Common myeloid progenitor, CD34-positive (primary cell): ENCODE data around the gene ELF5.

ENCODE experiments used
- CTCF ChIA-PET: fragments of 350-600 bp; sonication (Branson Sonifier 250); formaldehyde crosslinking; loops from one replicate; lab custom pipeline; 2021; ENCODE audit warnings: antibody characterized with exemption; lab: Charles Lee
- POLR2A ChIA-PET: fragments of 350-600 bp; sonication (Branson Sonifier 250); formaldehyde crosslinking; loops from one replicate; lab custom pipeline; 2021; ENCODE audit warnings: antibody characterized with exemption; lab: Charles Lee
- DNase-seq, 3 donors: peaks; one replicate each; pipeline versions ENCODE4 v3.0.0 to v3.0.0-alpha.2; 2013
- H3K27ac ChIP-seq, 2 experiments: 1 replicate in 1 of 2; 2 replicates in 1 of 2; pipeline ENCODE4 v1.7.0; 2013; ENCODE audit warnings: inconsistent platforms in 2 of 2, low read length in 2 of 2, mild to moderate bottlenecking in 2 of 2, low read depth in 1 of 2, moderate library complexity in 1 of 2; ENCODE audit not compliant: severe bottlenecking in 2 of 2, insufficient read depth in 1 of 2, poor library complexity in 1 of 2
- H3K27me3 ChIP-seq, 5 experiments: replicated peaks in 2 of 5; 1 replicate in 3 of 5; 2 replicates in 2 of 5; pipeline versions ENCODE4 v1.6.1 to v1.7.0; 2013; ENCODE audit warnings: low read length in 4 of 5, mild to moderate bottlenecking in 2 of 5, moderate library complexity in 2 of 5, inconsistent platforms in 1 of 5; ENCODE audit not compliant: insufficient read depth in 5 of 5, control insufficient read depth in 4 of 5
- H3K36me3 ChIP-seq, 4 experiments: 1 replicate in 2 of 4; 2 replicates in 2 of 4; pipeline versions ENCODE4 v1.6.1 to v1.7.0; 2013; ENCODE audit warnings: low read length in 3 of 4, control low read depth in 1 of 4, mild to moderate bottlenecking in 1 of 4; ENCODE audit not compliant: control insufficient read depth in 4 of 4, insufficient read depth in 4 of 4
- H3K4me1 ChIP-seq, 4 experiments: 1 replicate in 3 of 4; 2 replicates in 1 of 4; pipeline versions ENCODE4 v1.6.1 to v1.7.1; 2013; ENCODE audit warnings: low read length in 3 of 4, mild to moderate bottlenecking in 3 of 4, control low read depth in 1 of 4, inconsistent platforms in 1 of 4, moderate library complexity in 1 of 4; ENCODE audit not compliant: control insufficient read depth in 4 of 4, insufficient read depth in 4 of 4; ENCODE audit errors: control extremely low read depth in 1 of 4
- H3K4me3 ChIP-seq, 7 experiments: 1 replicate in 4 of 7; 2 replicates in 3 of 7; pipeline versions ENCODE4 v1.5.1 to v1.7.0; 2013; ENCODE audit warnings: mild to moderate bottlenecking in 7 of 7, low read length in 6 of 7, moderate library complexity in 6 of 7, inconsistent platforms in 2 of 7, low read depth in 2 of 7, control low read depth in 1 of 7; ENCODE audit not compliant: insufficient read depth in 4 of 7, control insufficient read depth in 1 of 7; ENCODE audit errors: extremely low read depth in 1 of 7
- H3K9me3 ChIP-seq, 5 experiments: 1 replicate in 4 of 5; 2 replicates in 1 of 5; pipeline versions ENCODE4 v1.6.1 to v1.7.1; 2013; ENCODE audit warnings: low read length in 4 of 5, mild to moderate bottlenecking in 2 of 5, inconsistent platforms in 1 of 5, low read depth in 1 of 5, moderate library complexity in 1 of 5; ENCODE audit not compliant: control insufficient read depth in 4 of 5, insufficient read depth in 2 of 5; ENCODE audit errors: control extremely low read depth in 1 of 5
- WGBS: methylation state at CpG from one replicate; pipeline ENCODE4 v1.1.5; 2013; ENCODE audit not compliant: insufficient coverage; 5-methylcytosine and 5-hydroxymethylcytosine counted together

Gene ELF5

DNA sequence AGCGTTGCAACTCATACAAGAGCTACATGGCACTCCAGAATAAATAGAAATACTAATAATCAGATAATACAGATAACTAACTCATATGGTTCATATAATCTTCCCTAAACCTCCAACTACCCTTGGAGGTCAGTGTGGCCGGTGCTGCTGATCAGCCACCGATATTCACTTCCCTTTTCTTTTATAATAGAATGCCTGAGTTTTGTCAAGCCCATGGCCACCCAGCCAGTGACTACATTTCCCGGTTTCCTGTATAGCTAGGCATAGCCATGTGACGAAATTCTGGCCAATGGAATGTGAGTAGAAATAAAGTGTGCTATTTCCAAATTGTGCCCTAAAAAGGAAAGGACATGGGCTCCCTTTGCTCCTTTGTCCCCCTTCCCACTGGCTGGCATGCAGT lies 80.8 kb downstream of the ELF5 start:
- Histone ChIP-seq H3K9me3 (no peaks in the 10 kb centered on the region), H3K36me3 (no peaks in the 10 kb centered on the region), H3K4me3 (no peak overlapping the region), H3K27me3 (no peaks in the 10 kb centered on the region), H3K27ac (no peak overlapping the region), H3K4me1 (peaks cover 8 to 51% (median 19%) of the 10 kb centered on the region in 4 experiments)
- 81% methylated on average over 3 of the region's 5 CpGs for WGBS
- ChIA-PET POLR2A (no interaction called here), CTCF (interaction anchor here (1.0 to 2.0 kb wide), 2 partner anchors 35 to 51 kb away, joined by 4 to 5 read pairs; no protein-coding TSS in a partner anchor)
- no peak for DNase-seq

GRCh38 chr11:34431979-34432378 lies 81.6 kb downstream of the ELF5 start:
- DNase-seq: peak in 2 of 3 donors; percentile 71 to 72
- Histone ChIP-seq H3K9me3 (no peaks in the 10 kb centered on the region), H3K4me1 (peaks cover 8 to 59% (median 23%) of the 10 kb centered on the region in 4 experiments), H3K27me3 (no peaks in the 10 kb centered on the region), H3K27ac (no peak overlapping the region), H3K36me3 (no peaks in the 10 kb centered on the region), H3K4me3 (no peak overlapping the region)
- ChIA-PET CTCF (interaction anchor here (2.0 kb wide), 1 partner anchor 36 kb away, joined by 5 read pairs; no protein-coding TSS in a partner anchor), POLR2A (no interaction called here)
- 100% methylated on average over 1 of the region's 4 CpGs for WGBS
